Stimulated activated CD8-positive, alpha-beta memory T cell treated with anti-CD3 and anti-CD28 coated beads, Interleukin-15, amount 100 ng/mL, for 4 hours (primary cell): Measurements from ENCODE around the gene TMPRSS6.

ENCODE experiments used
- DNase-seq, 2 donors: peaks; one replicate each; pipeline ENCODE4 v3.0.0-alpha.2; 2020; ENCODE audit warnings: low read depth in 2 of 2

The TMPRSS6 gene

GRCh38 chr22:37109242-37109917, at the start of gene TMPRSS6:
TSS of gene TMPRSS6 (minus strand) at chr22:37109713. CDS start at chr22:37103417, 6,296 bp downstream.
- DNase-seq, result no peak

GRCh38 chr22:37158963-37159290, 49.4 kb upstream of the TMPRSS6 start:
- DNase-seq, result no peak

DNA sequence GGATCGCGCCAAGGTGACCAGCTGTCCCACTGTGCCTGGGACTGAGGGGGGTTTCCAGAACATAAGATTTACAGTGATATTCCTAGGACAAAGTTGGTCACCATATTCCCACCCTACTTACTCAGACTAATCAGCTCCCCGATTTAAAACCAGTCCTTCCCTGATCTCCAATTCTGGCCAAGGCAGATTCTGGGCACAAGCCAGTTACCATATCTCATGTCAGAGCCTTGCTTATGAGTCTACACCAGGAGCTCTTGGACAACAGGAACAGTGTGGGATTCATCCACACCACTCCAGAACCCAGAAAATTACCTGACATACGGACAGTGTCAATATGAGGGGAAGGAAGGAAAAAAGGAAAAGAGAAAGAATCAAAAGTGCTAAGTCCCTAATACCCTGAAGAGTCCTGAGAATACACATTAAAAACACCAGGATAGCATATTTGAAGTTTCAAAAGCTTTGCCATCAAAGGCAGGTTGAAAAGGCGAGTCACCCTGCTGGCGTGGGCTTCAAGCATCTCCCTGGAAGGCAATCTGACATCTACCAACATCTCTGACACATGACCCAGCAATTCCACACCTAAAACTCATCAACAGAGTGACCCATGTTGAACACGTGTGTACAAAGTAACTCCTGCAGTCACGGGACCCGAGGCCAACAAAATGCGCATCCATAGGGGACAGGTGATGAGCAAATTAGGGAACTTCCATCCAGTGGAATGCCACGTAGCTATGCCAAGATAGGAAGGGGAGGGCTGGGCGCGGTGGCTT, 48.2 kb upstream of the TMPRSS6 start:
- no peak for DNase-seq

GRCh38 chr22:37156686-37157435, 47.3 kb upstream of the TMPRSS6 start:
- DNase-seq, result no peak

DNA sequence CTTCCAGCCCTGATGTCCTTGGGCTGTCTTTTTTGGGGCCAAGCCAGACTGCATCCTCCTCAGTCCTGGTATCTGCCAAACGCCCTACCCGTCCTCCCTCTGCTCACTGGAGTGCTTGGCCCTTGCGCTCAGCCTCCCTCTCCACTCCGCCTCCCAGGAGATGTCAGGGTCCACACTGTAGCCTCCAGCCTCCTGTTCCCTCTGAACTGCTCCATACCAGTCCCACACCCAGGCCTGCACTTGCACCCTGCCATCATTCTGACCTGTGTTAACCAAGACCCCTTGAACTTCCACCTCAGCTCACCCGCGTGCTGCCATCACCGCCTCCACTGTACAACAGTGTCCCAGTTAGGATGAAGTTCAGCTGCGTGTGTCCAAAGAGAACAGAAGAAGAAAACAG, 46.5 kb upstream of the TMPRSS6 start:
- DNase-seq, result no peak

DNA sequence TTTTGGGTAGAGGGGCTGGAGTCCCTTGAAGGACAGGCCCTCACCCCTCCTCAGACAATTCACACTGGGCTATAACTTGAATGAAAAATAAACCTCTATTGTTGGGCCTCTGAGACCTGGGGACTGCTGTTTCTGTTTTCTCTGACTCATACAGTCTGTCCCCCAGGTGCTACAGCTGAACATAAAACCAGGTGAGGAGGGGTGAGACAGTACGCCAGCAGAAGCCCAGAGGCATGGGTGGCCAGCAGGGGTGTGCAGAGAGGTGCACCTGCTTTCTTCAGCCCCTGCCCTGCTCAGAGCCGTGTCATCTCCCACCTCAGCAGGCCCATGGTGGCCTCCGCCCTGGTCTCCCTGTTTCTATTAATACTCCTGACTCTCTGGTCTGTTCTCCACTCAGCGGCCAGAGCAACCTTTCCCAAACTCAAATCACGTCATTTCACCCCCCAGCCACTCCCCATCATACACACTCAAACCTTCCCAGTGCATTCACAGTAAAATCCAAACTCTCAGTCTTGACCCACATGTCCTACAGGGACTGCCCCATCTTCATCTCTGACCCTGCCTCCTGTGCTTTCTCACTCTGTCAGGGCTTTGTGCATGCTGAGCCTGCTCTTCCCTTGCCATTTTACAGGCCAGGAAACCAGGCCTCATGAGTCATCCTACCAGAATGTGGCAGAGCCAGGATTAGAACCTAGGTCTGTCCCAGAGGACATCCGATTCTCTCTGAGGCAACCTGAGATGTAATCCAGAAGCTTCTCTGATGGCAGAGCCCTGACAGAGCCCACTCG, 45.6 kb upstream of the TMPRSS6 start:
- no peak for DNase-seq

DNA sequence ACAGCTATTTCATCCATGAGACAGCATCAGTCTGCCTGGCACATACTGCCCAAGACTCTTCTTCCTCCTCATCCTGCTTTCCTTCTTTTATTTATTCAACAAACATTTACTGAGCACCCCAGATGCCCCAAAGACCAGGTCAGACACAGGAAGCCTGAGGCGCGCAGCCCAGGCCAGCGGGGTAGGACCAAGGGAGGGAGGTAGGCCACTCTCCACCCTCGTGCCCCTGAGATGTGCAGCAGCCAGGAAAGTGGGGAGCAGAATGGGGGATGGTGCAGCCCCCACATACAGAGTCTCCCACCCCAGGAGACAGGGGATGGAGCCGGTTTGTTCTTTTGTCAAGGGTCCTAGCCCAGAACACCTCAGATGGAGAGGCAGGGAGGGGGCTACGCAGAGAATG, 44.4 kb upstream of the TMPRSS6 start:
- DNase-seq, result no peak

DNA sequence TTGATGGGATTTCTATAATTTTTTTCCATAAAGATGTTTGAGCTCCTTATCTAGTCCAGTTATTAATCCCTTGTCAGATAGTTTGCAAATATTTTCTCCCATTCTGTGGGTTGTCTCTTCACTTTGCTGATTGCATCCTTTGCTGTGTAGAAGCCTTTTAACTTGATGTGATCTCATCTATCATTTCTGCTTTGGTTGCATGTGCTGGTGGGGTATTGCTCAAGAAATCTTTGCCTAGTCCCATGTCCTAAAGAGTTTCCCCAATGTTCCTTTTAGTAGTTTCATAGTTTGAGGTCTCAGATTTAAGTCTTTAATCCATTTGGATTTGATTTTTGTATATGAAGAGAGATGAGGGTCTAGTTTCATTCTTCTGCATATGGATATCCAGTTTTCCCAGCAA, 41.9 kb upstream of the TMPRSS6 start:
- DNase-seq, result no peak

GRCh38 chr22:37150701-37151100, 41.2 kb upstream of the TMPRSS6 start:
- no peak for DNase-seq

DNA sequence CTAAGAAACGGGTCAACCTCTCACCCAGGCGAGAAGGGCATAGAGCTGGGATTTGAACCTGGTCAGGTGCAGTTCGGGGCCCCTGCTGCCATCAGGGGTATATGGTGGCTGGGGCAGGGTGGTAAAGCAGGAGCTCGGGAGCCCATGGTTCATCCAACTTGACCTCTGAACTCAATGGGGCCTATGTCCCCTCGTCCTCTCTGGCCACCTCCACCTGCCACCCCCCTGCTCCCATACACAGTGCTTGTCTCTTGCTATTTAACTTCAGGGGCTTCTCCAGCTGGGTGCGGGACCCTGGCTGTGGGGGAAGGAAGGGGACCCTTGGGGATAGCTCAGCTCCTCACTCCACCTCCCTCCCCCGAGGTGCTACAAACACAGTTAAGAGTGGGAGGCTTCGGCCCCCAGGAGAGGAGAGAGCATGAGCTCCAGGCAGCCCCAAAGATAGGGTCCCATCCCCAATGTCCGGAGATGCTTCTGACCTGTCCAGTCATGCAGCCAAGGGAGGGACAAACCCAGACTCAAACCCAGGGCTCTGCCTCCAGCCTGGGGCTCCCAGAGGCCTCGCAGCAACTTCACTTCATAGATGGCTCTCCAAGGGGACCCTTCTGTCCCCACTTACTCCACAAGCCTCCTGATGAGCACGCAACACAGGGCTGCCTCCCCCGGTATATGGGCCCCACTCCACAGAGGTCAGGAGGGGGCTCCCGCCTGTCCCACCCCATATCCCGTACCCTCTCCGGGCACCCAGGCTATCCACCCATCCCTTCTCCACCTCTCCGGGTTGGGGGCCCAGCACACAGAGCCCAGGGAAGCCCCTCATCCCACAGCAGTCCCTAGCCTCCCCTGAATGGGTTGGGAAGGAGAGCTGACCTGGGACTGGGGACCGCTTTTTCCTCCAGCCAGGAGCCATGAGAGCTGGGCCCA, 39.5 kb upstream of the TMPRSS6 start:
- no peak for DNase-seq

GRCh38 chr22:37148031-37148651, 38.6 kb upstream of the TMPRSS6 start:
- no peak for DNase-seq

DNA sequence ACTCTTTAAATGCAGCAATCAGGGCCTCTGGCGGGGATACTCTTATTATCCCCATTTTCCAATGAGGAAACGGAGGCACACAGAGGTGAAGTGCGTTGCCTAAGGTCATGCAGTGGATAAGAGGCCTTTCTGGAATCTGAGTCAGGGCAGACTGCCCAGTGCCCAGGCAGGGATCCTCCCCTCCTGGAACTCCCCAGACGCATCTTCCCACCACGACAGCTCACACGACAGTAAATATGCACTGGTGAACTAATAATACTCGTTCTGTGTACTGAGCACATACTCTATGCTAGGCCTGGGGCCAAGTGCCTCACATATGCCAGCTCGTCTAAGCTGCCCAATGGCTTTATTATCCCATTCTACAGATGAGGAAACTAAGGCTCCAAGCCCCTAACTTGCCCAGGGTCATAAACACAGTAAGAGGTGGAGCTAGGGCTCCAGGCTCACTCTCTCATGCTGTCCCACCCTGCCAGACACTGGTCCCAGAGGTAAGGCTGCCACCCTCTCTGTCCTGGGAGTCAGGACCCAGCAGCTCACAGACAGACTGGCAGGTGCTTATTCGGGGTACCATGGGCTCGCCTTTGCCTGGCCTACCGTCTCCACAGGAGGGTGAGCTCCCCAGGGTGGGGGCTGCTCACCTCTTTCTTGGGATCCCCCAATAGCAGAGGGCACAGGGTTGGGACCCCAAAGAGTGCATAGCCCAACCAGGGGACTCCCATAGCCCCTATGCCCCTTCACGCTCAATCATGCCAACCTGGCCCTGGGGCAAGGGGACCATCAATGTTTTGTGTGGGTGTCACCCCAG, 37.9 kb upstream of the TMPRSS6 start:
- DNase-seq, result no peak

GRCh38 chr22:37146507-37147180, 37.1 kb upstream of the TMPRSS6 start:
- DNase-seq, result no peak

DNA sequence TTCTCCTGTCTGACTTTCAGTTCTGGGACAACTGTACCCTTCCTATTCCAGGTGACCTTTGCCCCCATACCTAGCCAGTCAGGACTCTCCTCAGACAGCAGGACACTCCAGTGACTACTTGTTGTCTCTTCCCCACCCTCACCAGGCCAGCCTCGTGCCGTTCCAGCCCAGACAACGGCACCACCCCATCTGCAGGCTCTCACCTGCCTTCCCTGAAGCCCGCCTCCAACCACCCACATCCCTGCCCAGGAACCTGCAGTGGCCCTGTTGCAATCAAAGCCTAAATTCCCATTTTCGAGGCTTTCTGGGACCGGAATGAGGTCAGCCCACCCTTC, 36.5 kb upstream of the TMPRSS6 start:
- DNase-seq, result no peak

GRCh38 chr22:37145180-37146050, 35.9 kb upstream of the TMPRSS6 start:
- DNase-seq, result no peak

DNA sequence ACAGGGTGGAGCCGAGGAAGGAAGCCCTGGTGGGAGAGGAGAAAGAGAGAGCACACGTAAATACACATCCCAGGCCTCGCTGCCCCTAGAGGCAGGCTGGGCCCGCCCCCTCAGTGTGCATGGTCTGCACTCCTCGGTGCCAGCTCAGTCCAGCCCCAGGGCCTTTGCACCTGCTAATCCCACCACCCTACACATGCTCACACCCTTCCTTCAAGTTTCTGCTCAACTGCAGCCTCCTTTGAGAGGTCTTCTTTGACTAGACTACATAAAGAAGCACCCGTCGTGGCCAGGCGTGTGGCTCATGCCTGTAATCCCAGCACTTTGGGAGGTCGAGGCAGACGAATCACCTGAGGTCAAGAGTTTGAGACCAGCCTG, 34.7 kb upstream of the TMPRSS6 start:
- no peak for DNase-seq

GRCh38 chr22:37141971-37142370, 32.5 kb upstream of the TMPRSS6 start:
- no peak for DNase-seq

GRCh38 chr22:37141476-37141875, 32.0 kb upstream of the TMPRSS6 start:
- no peak for DNase-seq
